ENCODE results near the gene SLC39A13. TPM values are rescaled to one million over a fixed set of nuclear protein-coding genes. Genes with fewer than 3 reads are reported as not detected.

The SLC39A13 gene
- total RNA-seq, 1 donor from 2014 or later: 60.0 TPM

- no peak for DNase-seq
- Mint-ChIP-seq H3K4me1 (ENCODE audit: low read depth, unreplicated experiment) (no peaks in the 10 kb centered on the region), H3K27me3 (ENCODE audit: unreplicated experiment) (no peaks in the 10 kb centered on the region), H3K9me3 (ENCODE audit: unreplicated experiment) (peaks cover 2% of the 10 kb centered on the region), H3K4me3 (ENCODE audit: unreplicated experiment) (no peak overlapping the region), H3K27ac (ENCODE audit: unreplicated experiment) (no peak overlapping the region), H3K36me3 (ENCODE audit: unreplicated experiment) (no peaks in the 10 kb centered on the region)
- no peak for TF ChIP-seq CTCF (IDR thresholded peaks at IDR 0.05; ENCODE audit: partially characterized antibody, unreplicated experiment)
These were observed 25.3 kb upstream of the SLC39A13 start for GRCh38 chr11:47383071-47383470.

- DNase-seq: no peak
- Mint-ChIP-seq H3K9me3 (ENCODE audit: unreplicated experiment) (peaks cover 2% of the 10 kb centered on the region), H3K4me1 (ENCODE audit: low read depth, unreplicated experiment) (no peaks in the 10 kb centered on the region), H3K36me3 (ENCODE audit: unreplicated experiment) (no peaks in the 10 kb centered on the region), H3K27ac (ENCODE audit: unreplicated experiment) (no peak overlapping the region), H3K4me3 (ENCODE audit: unreplicated experiment) (no peak overlapping the region), H3K27me3 (ENCODE audit: unreplicated experiment) (no peaks in the 10 kb centered on the region)
- no peak for TF ChIP-seq CTCF (IDR thresholded peaks at IDR 0.05; ENCODE audit: partially characterized antibody, unreplicated experiment)
These were observed 23.9 kb upstream of the SLC39A13 start for GRCh38 chr11:47384498-47384897.

GRCh38 chr11:47387944-47388696 is 20.3 kb upstream of the SLC39A13 start:
- Mint-ChIP-seq H3K27me3 (ENCODE audit: unreplicated experiment) (peaks cover 2% of the 10 kb centered on the region), H3K4me1 (ENCODE audit: low read depth, unreplicated experiment) (peaks cover 4% of the 10 kb centered on the region), H3K4me3 (ENCODE audit: unreplicated experiment) (no peak overlapping the region)

GRCh38 chr11:47388697-47389576 is 19.5 kb upstream of the SLC39A13 start:
- Mint-ChIP-seq H3K36me3 (ENCODE audit: unreplicated experiment) (no peaks in the 10 kb centered on the region), H3K4me3 (ENCODE audit: unreplicated experiment) (no peak overlapping the region), H3K27me3 (ENCODE audit: unreplicated experiment) (peaks cover 2% of the 10 kb centered on the region), H3K27ac (ENCODE audit: unreplicated experiment) (no peak overlapping the region), H3K4me1 (ENCODE audit: low read depth, unreplicated experiment) (peaks cover 4% of the 10 kb centered on the region), H3K9me3 (ENCODE audit: unreplicated experiment) (peaks cover 2% of the 10 kb centered on the region)
- no peak for DNase-seq
- no peak for TF ChIP-seq CTCF (IDR thresholded peaks at IDR 0.05; ENCODE audit: partially characterized antibody, unreplicated experiment)

More at GRCh38 chr11:47387944-47388696, 20.3 kb upstream of the SLC39A13 start:
- no peak for TF ChIP-seq CTCF (IDR thresholded peaks at IDR 0.05; ENCODE audit: partially characterized antibody, unreplicated experiment)
- no peak for DNase-seq
- no peak overlapping the region for H3K27ac Mint-ChIP-seq (ENCODE audit: unreplicated experiment)
- peaks cover 2% of the 10 kb centered on the region for H3K9me3 Mint-ChIP-seq (ENCODE audit: unreplicated experiment)
- H3K36me3 Mint-ChIP-seq (ENCODE audit: unreplicated experiment): no peaks in the 10 kb centered on the region

All from glutamatergic neuron (in vitro differentiated cells).